ENCODE measurements around the gene ZIC4.

- TF ChIP-seq CTCF (IDR thresholded peaks at IDR 0.05) (no peak), EP300 (IDR thresholded peaks at IDR 0.05) (no peak)
Observed at GRCh38 chr3:147408188-147409100, 2.1 kb upstream of the ZIC4 start.
